Esophagus muscularis mucosa (tissue), 3 donors: ENCODE measurements around the gene CES2.

Source experiments
- CTCF ChIP-seq, 3 experiments: fragments of 200-600 bp in 2 of 3; fragments of 450-650 bp in 1 of 3; sonication (generic) in 2 of 3; IDR thresholded peaks; one replicate each; pipeline ENCODE4 v1.5.1; 2017 to 2019; ENCODE audit warnings: antibody characterized with exemption in 3 of 3, mild to moderate bottlenecking in 2 of 3, moderate library complexity in 1 of 3
- POLR2A ChIP-seq: fragments of 450-650 bp; IDR thresholded peaks from one replicate; pipeline ENCODE4 v1.6.1; 2017; ENCODE audit warnings: antibody characterized with exemption, moderate library complexity, mild to moderate bottlenecking, low read depth
- POLR2AphosphoS5 ChIP-seq, 2 donors: sonication (generic); formaldehyde crosslinking; IDR thresholded peaks; one replicate each; pipeline ENCODE4 v1.6.1; 2017; ENCODE audit warnings: antibody characterized with exemption in 2 of 2

- TF ChIP-seq CTCF (IDR thresholded peaks at IDR 0.05) (no peak), POLR2A (no peak), POLR2AphosphoS5 (IDR thresholded peaks at IDR 0.05) (no peak)
Observed at GRCh38 chr16:66908762-66909559, 26.4 kb upstream of the CES2 start.
